K562 (cell line): ENCODE measurements around the gene TSPAN18. TPM values are rescaled to one million over a fixed set of nuclear protein-coding genes. Genes with fewer than 3 reads are reported as not detected.

Experiments
- ATAC-seq: fragments of 200-7000 bp; cut with Tn5 transposase; 3 replicates; pipeline ENCODE4 v1.9.1; 2020; ENCODE audit warnings: moderate library complexity
- BruUV-seq: library from RNA; stranded (reverse); fragments of 400-500 nt; replicated peaks from 2 replicates; lab custom pipeline; 2021; lab: Mats Ljungman, UMichigan
- CTCF ChIA-PET: fragments of 300-600 bp; formaldehyde crosslinking; extraction: SDS; loops from one replicate; lab custom pipeline; 2021; ENCODE audit warnings: low intra/inter-chr PET ratio; lab: Yijun Ruan, JAX
- POLR2A ChIA-PET: fragments of 300-600, 350-650 bp; sonication (Branson Sonifier 250); formaldehyde crosslinking; extraction: SDS; loops from one replicate; lab custom pipeline; 2021; ENCODE audit warnings: antibody characterized with exemption, inconsistent platforms; lab: Yijun Ruan, JAX
- DNase-seq, 4 experiments: peaks; one replicate each; pipeline versions ENCODE4 v3.0.0 to v3.0.0-alpha.2; 2011 to 2018; ENCODE audit warnings: low spot score in 3 of 4, mixed read lengths in 3 of 4; ENCODE audit errors: extremely low read depth in 1 of 4
- FAIRE-seq: peaks from 2 replicates; lab custom pipeline; 2011; peaks lifted over from hg19 to GRCh38; lab: Jason Lieb, UNC
- H2AFZ ChIP-seq: 2 replicates; pipeline ENCODE4 v1.6.0; 2011; ENCODE audit warnings: low read depth, low read length, control low read depth, inconsistent platforms
- H3K27ac ChIP-seq: fragments of 200-600 bp; 3 replicates; pipeline ENCODE4 v1.8.0; 2011; ENCODE audit warnings: low read depth, mild to moderate bottlenecking, control low read depth, inconsistent platforms, low read length, moderate library complexity, mixed read lengths; ENCODE audit errors: extremely low read depth
- H3K27me3 ChIP-seq, 2 experiments: fragments of 300-600 bp in 1 of 2; 2 replicates in 1 of 2; 3 replicates in 1 of 2; pipeline versions ENCODE4 v1.6.0 to v1.8.0; 2011; ENCODE audit warnings: inconsistent platforms in 2 of 2, low read length in 2 of 2, mild to moderate bottlenecking in 1 of 2, mixed read lengths in 1 of 2, moderate library complexity in 1 of 2; ENCODE audit not compliant: control insufficient read depth in 2 of 2, insufficient read depth in 2 of 2
- H3K36me3 ChIP-seq: fragments of 300-600 bp; 3 replicates; pipeline ENCODE4 v1.8.0; 2011; ENCODE audit warnings: mild to moderate bottlenecking, low read length, inconsistent platforms; ENCODE audit not compliant: control insufficient read depth, insufficient read depth
- H3K4me1 ChIP-seq, 2 experiments: fragments of 200-600 bp in 1 of 2; replicated peaks in 1 of 2; 2 replicates in 1 of 2; 3 replicates in 1 of 2; pipeline versions ENCODE4 v1.5.1 to v1.8.0; 2011; ENCODE audit warnings: inconsistent platforms in 2 of 2, low read length in 2 of 2, mild to moderate bottlenecking in 1 of 2, mixed read lengths in 1 of 2, moderate library complexity in 1 of 2; ENCODE audit not compliant: control insufficient read depth in 2 of 2, insufficient read depth in 2 of 2
- H3K4me2 ChIP-seq: 2 replicates; pipeline ENCODE4 v1.6.1; 2011; ENCODE audit warnings: low read length, control low read depth, inconsistent platforms, mixed read lengths; ENCODE audit not compliant: insufficient read depth
- H3K4me3 ChIP-seq: fragments of 200-600 bp; sonication (generic), shearing (Covaris generic); 2 replicates; pipeline ENCODE4 v1.5.1; 2016; ENCODE audit warnings: control low read depth, inconsistent platforms
- H3K79me2 ChIP-seq: fragments of 200-600 bp; 3 replicates; pipeline ENCODE4 v1.8.0; 2011; ENCODE audit warnings: low read length, inconsistent platforms; ENCODE audit not compliant: control insufficient read depth, insufficient read depth
- H3K9ac ChIP-seq, 2 experiments: 2 replicates each; pipeline versions ENCODE4 v1.6.0 to v1.6.1; 2011; ENCODE audit warnings: low read depth in 2 of 2, low read length in 2 of 2, control low read depth in 1 of 2, inconsistent platforms in 1 of 2, mild to moderate bottlenecking in 1 of 2, mixed read lengths in 1 of 2; ENCODE audit not compliant: insufficient read depth in 1 of 2
- H3K9me1 ChIP-seq: one replicate; pipeline ENCODE4 v1.6.0; 2011; ENCODE audit warnings: inconsistent platforms, mild to moderate bottlenecking, low read length, moderate library complexity; ENCODE audit not compliant: control insufficient read depth, insufficient read depth
- H3K9me3 ChIP-seq: replicated peaks from 2 replicates; pipeline ENCODE4 v1.5.1; 2011; ENCODE audit warnings: low read depth, low read length, inconsistent platforms; ENCODE audit not compliant: control insufficient read depth, insufficient read depth
- H4K20me1 ChIP-seq: replicated peaks from 2 replicates; pipeline ENCODE4 v1.6.1; 2011; ENCODE audit warnings: low read length, inconsistent platforms, mixed read lengths; ENCODE audit not compliant: control insufficient read depth, insufficient read depth
- ESRRA ChIP-seq: fragments of 450-650 bp; IDR thresholded peaks from 2 replicates; pipeline ENCODE4 v1.6.1; 2014; ENCODE audit warnings: low read depth, mild to moderate bottlenecking, moderate library complexity, borderline replicate concordance
- FIP1L1 ChIP-seq: fragments of 200-400 bp; formaldehyde crosslinking; IDR thresholded peaks from 2 replicates; pipeline ENCODE4 v1.6.1; 2018; ENCODE audit warnings: mild to moderate bottlenecking, low read depth, low read length; ENCODE audit not compliant: poor library complexity, severe bottlenecking
- HCFC1 ChIP-seq: IDR thresholded peaks from 2 replicates; pipeline ENCODE4 v1.6.1; 2012; ENCODE audit warnings: low read depth, low read length, improper control_type of control experiment
- KDM5B ChIP-seq: fragments of 200-600 bp; sonication (generic); IDR thresholded peaks from 2 replicates; pipeline ENCODE4 v1.6.1; 2012; ENCODE audit warnings: low read depth, mild to moderate bottlenecking, moderate library complexity, low read length, control low read depth, inconsistent platforms; ENCODE audit not compliant: insufficient replicate concordance
- LARP7 ChIP-seq: fragments of 450-650 bp; IDR thresholded peaks from 2 replicates; pipeline ENCODE4 v1.6.1; 2016
- MCM2 ChIP-seq: fragments of 450-650 bp; IDR thresholded peaks from 2 replicates; pipeline ENCODE4 v1.6.1; 2017; ENCODE audit warnings: low read depth, mild to moderate bottlenecking
- POLR3A ChIP-seq: IDR thresholded peaks from 2 replicates; pipeline ENCODE4 v1.6.1; 2011; ENCODE audit warnings: borderline replicate concordance, mild to moderate bottlenecking, moderate library complexity; ENCODE audit not compliant: insufficient read length, insufficient read depth; ENCODE audit errors: extremely low read depth
- SMARCC2 ChIP-seq: fragments of 450-650 bp; IDR thresholded peaks from 2 replicates; pipeline ENCODE4 v1.6.1; 2017; ENCODE audit warnings: antibody characterized with exemption, moderate library complexity, mild to moderate bottlenecking, low read depth
- ZNF133 ChIP-seq: fragments of 250-450 bp; sonication (Bioruptor Pico); IDR thresholded peaks from 2 replicates; pipeline ENCODE4 v1.4.0; 2020; ENCODE audit warnings: mild to moderate bottlenecking
- ZNF282 ChIP-seq: sonication (generic); formaldehyde crosslinking; IDR thresholded peaks from 2 replicates; pipeline ENCODE4 v1.8.1; 2023; ENCODE audit warnings: missing genetic modification reagents
- ZSCAN32 ChIP-seq: fragments of 450-650 bp; formaldehyde crosslinking; IDR thresholded peaks from 2 replicates; pipeline ENCODE4 v1.4.0; 2020; ENCODE audit warnings: mild to moderate bottlenecking, moderate library complexity
- WGBS: fragments of 100-300 bp; shearing (Covaris generic); methylation state at CpG from one replicate; pipeline ENCODE4 v1.1.6; 2016; ENCODE audit warnings: low coverage, mixed read lengths; ENCODE audit not compliant: insufficient coverage; ENCODE audit errors: missing lambda C conversion rate; 5-methylcytosine and 5-hydroxymethylcytosine counted together
- in situ Hi-C: fragments of 300-500 bp; cut with MboI; formaldehyde crosslinking; loops from 4 replicates; pipeline ENCODE4 v1.15.0; 2018; ENCODE audit warnings: inconsistent platforms, mixed read lengths
- intact Hi-C: fragments of 100-400 bp; cut with micrococcal nuclease; formaldehyde crosslinking; loops from 2 replicates; pipeline ENCODE4 v1.14.2; 2022
- polyA plus RNA-seq, 8 experiments: library from polyadenylated mRNA; depleted of rRNA in 4 of 8; stranded (reverse) in 5 of 8; unstranded in 3 of 8; fragments of >200 nt; fragmentation: Nextera tagmentation in 2 of 8; fragmentation: Illumina TruSeq in 1 of 8; extraction: Ambion mirVana in 2 of 8; extraction: Trizol in 1 of 8; gene quantifications; 2 replicates each; pipeline versions ENCODE4 v1.2.1 to v1.2.3, GENCODE V29; 2011 to 2014; ENCODE audit warnings: inconsistent platforms in 1 of 8, missing spikeins in 1 of 8
- total RNA-seq, 7 experiments: library from RNA; depleted of rRNA in 6 of 7; stranded (reverse); fragments of >200 nt in 6 of 7; fragmentation: Illumina TruSeq in 2 of 7; extraction: Trizol in 2 of 7; gene quantifications; 2 replicates each; pipeline versions ENCODE4 v1.2.1 to v1.2.3, GENCODE V29; 2011 to 2021; ENCODE audit warnings: low replicate concordance in 1 of 7
- TF ChIP-seq, protein P1 (sequence below): fragments of 450-650 bp; IDR thresholded peaks from 2 replicates; pipeline ENCODE4 v1.6.1; 2016
- TF ChIP-seq, protein P2 (sequence below): sonication (generic); formaldehyde crosslinking; IDR thresholded peaks from 2 replicates; pipeline ENCODE4 v1.8.1; 2023; ENCODE audit warnings: mild to moderate bottlenecking, missing genetic modification reagents
- TF ChIP-seq, protein P3 (sequence below): fragments of 450-650 bp; IDR thresholded peaks from 2 replicates; pipeline ENCODE4 v1.6.1; 2016; ENCODE audit warnings: borderline replicate concordance
- TF ChIP-seq, protein P4 (sequence below): fragments of 450-650 bp; IDR thresholded peaks from 2 replicates; pipeline ENCODE4 v1.6.1; 2018; ENCODE audit warnings: mild to moderate bottlenecking, low read depth; ENCODE audit not compliant: partially characterized antibody
- TF ChIP-seq, protein P5 (sequence below): sonication (generic); formaldehyde crosslinking; IDR thresholded peaks from 2 replicates; pipeline ENCODE4 v1.8.1; 2022; ENCODE audit warnings: missing genetic modification reagents

The TSPAN18 gene
- total and polyA plus RNA-seq, 9 of the 15 experiments (the other 6 are each of a cell fraction or from before 2014, with no cell fraction given): 0.17 to 0.35 (median 0.22) TPM; not detected in 4

DNA sequence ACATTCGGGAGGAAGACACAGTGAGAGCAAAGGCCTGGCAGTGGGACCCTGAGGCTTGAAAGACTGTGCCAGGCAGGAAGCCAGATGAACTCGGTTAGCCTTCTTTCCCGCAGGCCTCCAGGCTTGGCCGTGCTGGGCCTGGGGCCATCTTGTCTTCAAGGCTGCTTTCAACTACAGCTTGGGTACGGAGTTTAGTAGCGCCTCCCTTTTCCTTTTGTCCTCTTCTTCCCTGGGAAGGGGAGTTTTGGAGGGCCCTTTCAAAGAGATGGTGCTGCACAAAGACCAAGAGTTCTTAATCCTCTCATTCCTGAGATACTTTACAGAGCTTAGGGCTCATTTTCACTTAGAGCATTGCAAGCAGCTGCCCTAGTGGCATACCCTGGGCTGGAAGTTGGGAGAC is 136.5 kb downstream of the TSPAN18 start:
- FAIRE-seq: no peak
- no peak for ATAC-seq
- no TSS peak for BruUV-seq
- WGBS: 14% methylated on average over 6 of the region's 6 CpGs
- peaks cover 7 to 68% of the 10 kb centered on the region in 2 experiments for H3K27me3 ChIP-seq
- no peaks in the 10 kb centered on the region for H3K79me2 ChIP-seq
- no peaks in the 10 kb centered on the region for H3K9me1 ChIP-seq
- H4K20me1 ChIP-seq: no peaks in the 10 kb centered on the region; the same call in 1 of the 2 replicates
- ChIA-PET POLR2A (interaction anchor here (0.7 to 1.5 kb wide), 2 partner anchors 10 to 242 kb away, joined by 3 to 4 read pairs; no protein-coding TSS in a partner anchor), CTCF (no interaction called here)
- H3K9ac ChIP-seq: no peak overlapping the region
- in situ Hi-C loops (no loop called here), intact Hi-C loops (no loop called here)
- no peaks in the 10 kb centered on the region for H3K36me3 ChIP-seq
- no peak for DNase-seq
- H3K27ac ChIP-seq: no peak overlapping the region
- no peak overlapping the region for H3K4me2 ChIP-seq
- H3K9me3 ChIP-seq: no peaks in the 10 kb centered on the region
- H2AFZ ChIP-seq: no peak overlapping the region
- no peak overlapping the region for H3K4me3 ChIP-seq
- peaks cover 6 to 7% of the 10 kb centered on the region in 2 experiments; a peak in 4 of 5 replicates for H3K4me1 ChIP-seq
- TF ChIP-seq FIP1L1 (no peak), SMARCC2 (no peak), LARP7 (no peak), HCFC1 (no peak), POLR3A (no peak), ZNF282 (no peak), ESRRA (no peak), ZNF133 (CRISPR knock-in tag) (no peak), ZSCAN32 (CRISPR knock-in tag) (no peak), MCM2 (no peak), KDM5B (no peak)
- TF ChIP-seq, protein P1, sequence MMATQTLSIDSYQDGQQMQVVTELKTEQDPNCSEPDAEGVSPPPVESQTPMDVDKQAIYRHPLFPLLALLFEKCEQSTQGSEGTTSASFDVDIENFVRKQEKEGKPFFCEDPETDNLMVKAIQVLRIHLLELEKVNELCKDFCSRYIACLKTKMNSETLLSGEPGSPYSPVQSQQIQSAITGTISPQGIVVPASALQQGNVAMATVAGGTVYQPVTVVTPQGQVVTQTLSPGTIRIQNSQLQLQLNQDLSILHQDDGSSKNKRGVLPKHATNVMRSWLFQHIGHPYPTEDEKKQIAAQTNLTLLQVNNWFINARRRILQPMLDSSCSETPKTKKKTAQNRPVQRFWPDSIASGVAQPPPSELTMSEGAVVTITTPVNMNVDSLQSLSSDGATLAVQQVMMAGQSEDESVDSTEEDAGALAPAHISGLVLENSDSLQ: no peak
- TF ChIP-seq, protein P2, sequence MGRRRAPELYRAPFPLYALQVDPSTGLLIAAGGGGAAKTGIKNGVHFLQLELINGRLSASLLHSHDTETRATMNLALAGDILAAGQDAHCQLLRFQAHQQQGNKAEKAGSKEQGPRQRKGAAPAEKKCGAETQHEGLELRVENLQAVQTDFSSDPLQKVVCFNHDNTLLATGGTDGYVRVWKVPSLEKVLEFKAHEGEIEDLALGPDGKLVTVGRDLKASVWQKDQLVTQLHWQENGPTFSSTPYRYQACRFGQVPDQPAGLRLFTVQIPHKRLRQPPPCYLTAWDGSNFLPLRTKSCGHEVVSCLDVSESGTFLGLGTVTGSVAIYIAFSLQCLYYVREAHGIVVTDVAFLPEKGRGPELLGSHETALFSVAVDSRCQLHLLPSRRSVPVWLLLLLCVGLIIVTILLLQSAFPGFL: no peak
- TF ChIP-seq, protein P3, sequence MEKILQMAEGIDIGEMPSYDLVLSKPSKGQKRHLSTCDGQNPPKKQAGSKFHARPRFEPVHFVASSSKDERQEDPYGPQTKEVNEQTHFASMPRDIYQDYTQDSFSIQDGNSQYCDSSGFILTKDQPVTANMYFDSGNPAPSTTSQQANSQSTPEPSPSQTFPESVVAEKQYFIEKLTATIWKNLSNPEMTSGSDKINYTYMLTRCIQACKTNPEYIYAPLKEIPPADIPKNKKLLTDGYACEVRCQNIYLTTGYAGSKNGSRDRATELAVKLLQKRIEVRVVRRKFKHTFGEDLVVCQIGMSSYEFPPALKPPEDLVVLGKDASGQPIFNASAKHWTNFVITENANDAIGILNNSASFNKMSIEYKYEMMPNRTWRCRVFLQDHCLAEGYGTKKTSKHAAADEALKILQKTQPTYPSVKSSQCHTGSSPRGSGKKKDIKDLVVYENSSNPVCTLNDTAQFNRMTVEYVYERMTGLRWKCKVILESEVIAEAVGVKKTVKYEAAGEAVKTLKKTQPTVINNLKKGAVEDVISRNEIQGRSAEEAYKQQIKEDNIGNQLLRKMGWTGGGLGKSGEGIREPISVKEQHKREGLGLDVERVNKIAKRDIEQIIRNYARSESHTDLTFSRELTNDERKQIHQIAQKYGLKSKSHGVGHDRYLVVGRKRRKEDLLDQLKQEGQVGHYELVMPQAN: no peak
- TF ChIP-seq, protein P4, sequence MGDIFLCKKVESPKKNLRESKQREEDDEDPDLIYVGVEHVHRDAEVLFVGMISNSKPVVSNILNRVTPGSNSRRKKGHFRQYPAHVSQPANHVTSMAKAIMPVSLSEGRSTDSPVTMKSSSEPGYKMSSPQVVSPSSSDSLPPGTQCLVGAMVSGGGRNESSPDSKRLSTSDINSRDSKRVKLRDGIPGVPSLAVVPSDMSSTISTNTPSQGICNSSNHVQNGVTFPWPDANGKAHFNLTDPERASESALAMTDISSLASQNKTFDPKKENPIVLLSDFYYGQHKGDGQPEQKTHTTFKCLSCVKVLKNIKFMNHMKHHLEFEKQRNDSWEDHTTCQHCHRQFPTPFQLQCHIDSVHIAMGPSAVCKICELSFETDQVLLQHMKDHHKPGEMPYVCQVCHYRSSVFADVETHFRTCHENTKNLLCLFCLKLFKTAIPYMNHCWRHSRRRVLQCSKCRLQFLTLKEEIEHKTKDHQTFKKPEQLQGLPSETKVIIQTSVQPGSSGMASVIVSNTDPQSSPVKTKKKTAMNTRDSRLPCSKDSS: no peak
- TF ChIP-seq, protein P5, sequence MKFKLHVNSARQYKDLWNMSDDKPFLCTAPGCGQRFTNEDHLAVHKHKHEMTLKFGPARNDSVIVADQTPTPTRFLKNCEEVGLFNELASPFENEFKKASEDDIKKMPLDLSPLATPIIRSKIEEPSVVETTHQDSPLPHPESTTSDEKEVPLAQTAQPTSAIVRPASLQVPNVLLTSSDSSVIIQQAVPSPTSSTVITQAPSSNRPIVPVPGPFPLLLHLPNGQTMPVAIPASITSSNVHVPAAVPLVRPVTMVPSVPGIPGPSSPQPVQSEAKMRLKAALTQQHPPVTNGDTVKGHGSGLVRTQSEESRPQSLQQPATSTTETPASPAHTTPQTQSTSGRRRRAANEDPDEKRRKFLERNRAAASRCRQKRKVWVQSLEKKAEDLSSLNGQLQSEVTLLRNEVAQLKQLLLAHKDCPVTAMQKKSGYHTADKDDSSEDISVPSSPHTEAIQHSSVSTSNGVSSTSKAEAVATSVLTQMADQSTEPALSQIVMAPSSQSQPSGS: no peak
